Neural crest cell (in vitro differentiated cells): ENCODE measurements around the gene TMEM117. TPM values are rescaled to one million over a fixed set of nuclear protein-coding genes. Genes with fewer than 3 reads are reported as not detected.

Experiments used
- DNase-seq: peaks from one replicate; pipeline ENCODE4 v3.0.0; 2021; ENCODE audit warnings: low read depth, mixed read lengths, low spot score
- H3K27ac Mint-ChIP-seq: one replicate; pipeline ENCODE4 v1.8.0; 2021; ENCODE audit warnings: mild to moderate bottlenecking, mixed read lengths; ENCODE audit not compliant: unreplicated experiment
- H3K27me3 Mint-ChIP-seq: 2 replicates; pipeline ENCODE4 v1.8.0; 2021; ENCODE audit warnings: low read depth, mild to moderate bottlenecking, mixed read lengths
- H3K36me3 Mint-ChIP-seq: 2 replicates; pipeline ENCODE4 v1.8.0; 2021; ENCODE audit warnings: low read depth, mild to moderate bottlenecking, mixed read lengths
- H3K4me1 Mint-ChIP-seq: 2 replicates; pipeline ENCODE4 v1.8.0; 2021; ENCODE audit warnings: mixed read lengths
- H3K4me3 Mint-ChIP-seq: one replicate; pipeline ENCODE4 v1.8.0; 2021; ENCODE audit warnings: mild to moderate bottlenecking, mixed read lengths
- H3K9me3 Mint-ChIP-seq: 2 replicates; pipeline ENCODE4 v1.8.0; 2021; ENCODE audit warnings: mixed read lengths
- CTCF ChIP-seq: fragments of 200-600 bp; sonication (generic); conservative IDR thresholded peaks from 2 replicates; pipeline ENCODE4 v1.5.0; 2021; ENCODE audit warnings: antibody characterized with exemption, mild to moderate bottlenecking
- total RNA-seq: library from RNA; stranded (reverse); gene quantifications from 2 replicates; pipeline ENCODE4 v1.2.1, GENCODE V29; 2021

Gene TMEM117
- total RNA-seq, 1 donor from 2014 or later = 7.6 TPM

- H3K4me3 Mint-ChIP-seq = no peak overlapping the region
- H3K27ac Mint-ChIP-seq = no peak overlapping the region
- H3K4me1 Mint-ChIP-seq = peaks cover 13% of the 10 kb centered on the region
- DNase-seq = no peak
- H3K36me3 Mint-ChIP-seq = no peaks in the 10 kb centered on the region
- H3K27me3 Mint-ChIP-seq = no peaks in the 10 kb centered on the region
- peaks cover 2% of the 10 kb centered on the region for H3K9me3 Mint-ChIP-seq
- no peak for TF ChIP-seq CTCF
These were observed 51.5 kb downstream of the TMEM117 start for GRCh38 chr12:43887397-43887796.

GRCh38 chr12:43891856-43892574 lies 56.1 kb downstream of the TMEM117 start:
- DNase-seq = no peak
- TF ChIP-seq CTCF = no peak
- H3K4me1 Mint-ChIP-seq = no peaks in the 10 kb centered on the region
- no peaks in the 10 kb centered on the region for H3K27me3 Mint-ChIP-seq
- H3K4me3 Mint-ChIP-seq = no peak overlapping the region
- peaks cover 2% of the 10 kb centered on the region for H3K9me3 Mint-ChIP-seq
- H3K36me3 Mint-ChIP-seq = no peaks in the 10 kb centered on the region
- H3K27ac Mint-ChIP-seq = no peak overlapping the region

- Mint-ChIP-seq H3K27me3 (no peaks in the 10 kb centered on the region), H3K9me3 (peaks cover 2% of the 10 kb centered on the region), H3K27ac (no peak overlapping the region), H3K36me3 (no peaks in the 10 kb centered on the region), H3K4me3 (no peak overlapping the region), H3K4me1 (no peaks in the 10 kb centered on the region)
- no peak for DNase-seq
- TF ChIP-seq CTCF = no peak
These were observed 57.8 kb downstream of the TMEM117 start for GRCh38 chr12:43893670-43894069.

- DNase-seq = no peak
- Mint-ChIP-seq H3K27me3 (no peaks in the 10 kb centered on the region), H3K4me1 (no peaks in the 10 kb centered on the region), H3K27ac (no peak overlapping the region), H3K4me3 (no peak overlapping the region), H3K36me3 (no peaks in the 10 kb centered on the region), H3K9me3 (peaks cover 2% of the 10 kb centered on the region)
- no peak for TF ChIP-seq CTCF
These were observed 59.8 kb downstream of the TMEM117 start for GRCh38 chr12:43895580-43896206.

- Mint-ChIP-seq H3K4me1 (no peaks in the 10 kb centered on the region), H3K36me3 (no peaks in the 10 kb centered on the region), H3K9me3 (no peaks in the 10 kb centered on the region), H3K4me3 (no peak overlapping the region), H3K27ac (no peak overlapping the region), H3K27me3 (no peaks in the 10 kb centered on the region)
- no peak for TF ChIP-seq CTCF
- DNase-seq = no peak
These were observed 60.6 kb downstream of the TMEM117 start for GRCh38 chr12:43896496-43896895.
